Fibroblast of pulmonary artery (primary cell): ENCODE results near the gene TBC1D24.
A peak's percentile ranks its signal among the peaks of the same experiment; 100 is the strongest.

Experiments
- DNase-seq: peaks from one replicate; pipeline ENCODE4 v3.0.0-alpha.2; 2010; ENCODE audit warnings: low read depth
- H3K4me3 ChIP-seq: replicated peaks from 2 replicates; pipeline ENCODE4 v1.5.1; 2011; ENCODE audit warnings: low read depth, mild to moderate bottlenecking, control low read depth, low read length, moderate library complexity
- CTCF ChIP-seq: IDR thresholded peaks from 2 replicates; pipeline ENCODE4 v1.5.1; 2011; ENCODE audit warnings: mild to moderate bottlenecking, control low read depth, low read length, inconsistent platforms; ENCODE audit errors: missing control alignments

The TBC1D24 gene

GRCh38 chr16:2507052-2507659 is 32.2 kb downstream of the TBC1D24 start:
- TF ChIP-seq CTCF: no peak
- DNase-seq: no peak
- H3K4me3 ChIP-seq: no peak overlapping the region

- no peak for TF ChIP-seq CTCF
- DNase-seq: no peak
- H3K4me3 ChIP-seq: no peak overlapping the region
Measured at GRCh38 chr16:2507665-2508064, 32.7 kb downstream of the TBC1D24 start.

DNA sequence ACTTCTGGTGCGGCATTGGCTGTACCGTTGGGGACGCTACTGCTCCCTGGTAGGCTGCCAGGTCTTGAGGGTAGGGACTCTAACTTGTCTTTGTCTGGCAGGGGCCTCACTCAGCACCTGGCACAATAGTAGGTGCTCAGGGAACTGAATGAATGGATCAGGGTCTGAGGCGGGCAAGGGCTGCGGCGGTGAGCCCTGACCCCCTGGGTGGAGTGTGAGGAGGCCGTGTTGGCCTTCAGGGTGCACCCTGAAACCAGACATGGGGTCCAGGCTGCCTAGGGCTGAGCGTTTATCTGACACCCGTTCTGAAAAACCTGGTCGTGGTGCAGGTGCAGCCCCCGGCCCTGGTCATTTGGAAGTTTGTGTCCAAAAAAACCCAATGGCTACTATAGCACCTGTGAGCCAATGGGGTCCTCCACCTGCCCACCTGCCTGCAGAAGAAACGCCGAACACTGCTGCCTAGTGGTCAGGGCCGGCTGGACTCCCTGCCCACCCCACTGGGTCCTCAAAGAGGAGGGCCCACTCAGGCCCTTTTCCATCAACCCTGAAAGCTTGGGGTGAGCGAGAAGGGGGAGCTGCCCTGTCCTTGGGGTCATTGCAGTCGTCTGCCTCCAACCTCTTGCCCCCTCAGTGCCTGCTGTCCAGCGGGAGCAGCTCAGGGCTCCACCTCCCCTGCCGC is 33.9 kb downstream of the TBC1D24 start:
- TF ChIP-seq CTCF: no peak
- no peak for DNase-seq
- H3K4me3 ChIP-seq: no peak overlapping the region

DNA sequence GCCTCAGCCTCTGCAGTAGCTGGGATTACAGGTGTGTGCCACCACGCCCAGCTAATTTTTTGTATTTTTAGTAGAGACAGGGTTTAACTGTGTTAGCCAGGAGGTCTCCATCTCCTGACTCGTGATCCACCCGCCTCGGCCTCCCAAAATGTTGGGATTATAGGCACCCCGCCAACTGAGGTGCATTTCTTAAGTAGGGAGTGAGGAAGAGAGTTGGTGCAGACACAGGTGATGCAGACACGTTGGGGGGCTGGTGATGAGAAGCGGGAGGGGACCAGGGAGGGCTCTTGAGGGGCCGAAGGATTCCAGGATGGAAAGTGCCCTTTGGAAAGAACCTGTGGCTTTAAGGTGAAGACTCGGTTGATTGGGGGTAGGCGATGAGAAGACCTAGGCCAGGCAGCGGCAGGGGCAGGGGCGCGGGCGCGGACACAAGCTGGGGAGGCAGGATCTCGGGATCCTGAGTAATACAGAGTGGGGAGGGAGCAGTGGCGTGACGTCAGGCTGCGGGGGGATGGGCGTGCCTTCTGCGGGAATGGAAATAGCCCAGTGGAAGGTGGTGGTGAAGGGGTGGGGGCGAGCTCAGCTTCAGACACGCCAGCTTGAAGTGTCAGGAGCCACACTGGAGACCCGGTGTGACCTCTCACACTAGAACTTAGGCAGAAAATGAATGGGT is 36.3 kb downstream of the TBC1D24 start:
- TF ChIP-seq CTCF: no peak
- H3K4me3 ChIP-seq: no peak overlapping the region
- DNase-seq: peak; percentile 57

- DNase-seq: no peak
- no peak for TF ChIP-seq CTCF
- H3K4me3 ChIP-seq: no peak overlapping the region
Measured at GRCh38 chr16:2511996-2512734, 37.2 kb downstream of the TBC1D24 start.

GRCh38 chr16:2512735-2513404 is 37.9 kb downstream of the TBC1D24 start:
- TF ChIP-seq CTCF: no peak
- no peak for DNase-seq
- peak overlapping the region; percentile 59 for H3K4me3 ChIP-seq
